Thyroid gland (tissue), 4 donors: ENCODE data around the gene OR4D2.

ENCODE experiments used
- POLR2A ChIP-seq, 2 donors: fragments of 450-650 bp; IDR thresholded peaks; one replicate each; pipeline ENCODE4 v1.6.1; 2017; ENCODE audit warnings: antibody characterized with exemption in 2 of 2, mild to moderate bottlenecking in 2 of 2, moderate library complexity in 1 of 2
- TF ChIP-seq, protein P1 (sequence below), 6 experiments: fragments of 200-600 bp in 3 of 6; fragments of 450-650 bp in 3 of 6; sonication (generic) in 3 of 6; IDR thresholded peaks; one replicate each; pipeline ENCODE4 v1.5.1; 2016 to 2019; ENCODE audit warnings: antibody characterized with exemption in 6 of 6, mild to moderate bottlenecking in 2 of 6, inconsistent platforms in 1 of 6, moderate library complexity in 1 of 6

- no peak for TF ChIP-seq POLR2A (IDR thresholded peaks at IDR 0.05)
- TF ChIP-seq, protein P1, sequence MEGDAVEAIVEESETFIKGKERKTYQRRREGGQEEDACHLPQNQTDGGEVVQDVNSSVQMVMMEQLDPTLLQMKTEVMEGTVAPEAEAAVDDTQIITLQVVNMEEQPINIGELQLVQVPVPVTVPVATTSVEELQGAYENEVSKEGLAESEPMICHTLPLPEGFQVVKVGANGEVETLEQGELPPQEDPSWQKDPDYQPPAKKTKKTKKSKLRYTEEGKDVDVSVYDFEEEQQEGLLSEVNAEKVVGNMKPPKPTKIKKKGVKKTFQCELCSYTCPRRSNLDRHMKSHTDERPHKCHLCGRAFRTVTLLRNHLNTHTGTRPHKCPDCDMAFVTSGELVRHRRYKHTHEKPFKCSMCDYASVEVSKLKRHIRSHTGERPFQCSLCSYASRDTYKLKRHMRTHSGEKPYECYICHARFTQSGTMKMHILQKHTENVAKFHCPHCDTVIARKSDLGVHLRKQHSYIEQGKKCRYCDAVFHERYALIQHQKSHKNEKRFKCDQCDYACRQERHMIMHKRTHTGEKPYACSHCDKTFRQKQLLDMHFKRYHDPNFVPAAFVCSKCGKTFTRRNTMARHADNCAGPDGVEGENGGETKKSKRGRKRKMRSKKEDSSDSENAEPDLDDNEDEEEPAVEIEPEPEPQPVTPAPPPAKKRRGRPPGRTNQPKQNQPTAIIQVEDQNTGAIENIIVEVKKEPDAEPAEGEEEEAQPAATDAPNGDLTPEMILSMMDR (IDR thresholded peaks at IDR 0.05): no peak
Observed at GRCh38 chr17:58191241-58191896, 24.6 kb downstream of the OR4D2 start.
